Activated T-helper 17 cell treated with anti-CD3 and anti-CD28 coated beads, Interleukin-2, amount 50 U/mL, for 72 hours (primary cell): ENCODE data around the gene VSIG8. TPM values are rescaled to one million over a fixed set of nuclear protein-coding genes. Genes with fewer than 3 reads are reported as not detected.

Experiments
- ATAC-seq: fragments of 150-1000 bp; cut with Tn5 transposase; replicated peaks from 2 replicates; pipeline ENCODE4 v1.10.0; 2021; ENCODE audit warnings: mild to moderate bottlenecking, moderate library complexity
- H3K27ac Mint-ChIP-seq: one replicate; pipeline ENCODE4 v1.8.0; 2022; ENCODE audit warnings: mixed read lengths
- H3K27me3 Mint-ChIP-seq: one replicate; pipeline ENCODE4 v1.8.0; 2022; ENCODE audit warnings: mixed read lengths
- H3K36me3 Mint-ChIP-seq: one replicate; pipeline ENCODE4 v1.8.0; 2022; ENCODE audit warnings: low read depth, mild to moderate bottlenecking, mixed read lengths
- H3K4me1 Mint-ChIP-seq: one replicate; pipeline ENCODE4 v1.8.0; 2022; ENCODE audit warnings: mixed read lengths
- H3K4me3 Mint-ChIP-seq: one replicate; pipeline ENCODE4 v1.8.0; 2022; ENCODE audit warnings: mild to moderate bottlenecking, mixed read lengths
- H3K9me3 Mint-ChIP-seq: one replicate; pipeline ENCODE4 v1.8.0; 2022; ENCODE audit warnings: mixed read lengths
- total RNA-seq, 2 donors: library from RNA; stranded (reverse); gene quantifications; one replicate each; pipeline ENCODE4 v1.2.3, GENCODE V29; 2022

VSIG8 gene
- total RNA-seq, 2 donors from 2014 or later, result 0.26 TPM; not detected in 1

DNA sequence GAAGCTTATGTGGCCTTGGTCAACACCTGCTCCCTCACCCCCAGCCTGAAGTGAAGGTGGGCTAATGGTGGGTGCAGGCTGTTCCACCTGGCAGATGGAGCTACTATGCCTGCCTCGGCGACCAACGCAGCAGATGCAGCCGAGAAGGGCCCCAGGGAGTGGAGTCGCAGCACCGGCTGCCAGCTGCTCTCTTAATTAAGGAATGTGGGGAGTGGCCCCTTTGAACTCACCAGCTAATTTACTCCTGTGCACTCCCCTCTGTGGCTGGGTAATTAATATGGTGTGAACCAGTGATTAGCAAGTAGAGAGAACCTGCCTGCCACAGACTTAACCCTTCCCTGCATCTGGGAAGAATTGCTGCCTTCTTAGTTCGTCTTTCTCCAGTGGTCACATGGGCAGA, 39.1 kb downstream of the VSIG8 start:
- Mint-ChIP-seq H3K27me3 (peaks cover 3% of the 10 kb centered on the region), H3K9me3 (no peaks in the 10 kb centered on the region), H3K27ac (no peak overlapping the region), H3K4me1 (peaks cover 26% of the 10 kb centered on the region), H3K4me3 (no peak overlapping the region), H3K36me3 (no peaks in the 10 kb centered on the region)
- no peak for ATAC-seq

DNA sequence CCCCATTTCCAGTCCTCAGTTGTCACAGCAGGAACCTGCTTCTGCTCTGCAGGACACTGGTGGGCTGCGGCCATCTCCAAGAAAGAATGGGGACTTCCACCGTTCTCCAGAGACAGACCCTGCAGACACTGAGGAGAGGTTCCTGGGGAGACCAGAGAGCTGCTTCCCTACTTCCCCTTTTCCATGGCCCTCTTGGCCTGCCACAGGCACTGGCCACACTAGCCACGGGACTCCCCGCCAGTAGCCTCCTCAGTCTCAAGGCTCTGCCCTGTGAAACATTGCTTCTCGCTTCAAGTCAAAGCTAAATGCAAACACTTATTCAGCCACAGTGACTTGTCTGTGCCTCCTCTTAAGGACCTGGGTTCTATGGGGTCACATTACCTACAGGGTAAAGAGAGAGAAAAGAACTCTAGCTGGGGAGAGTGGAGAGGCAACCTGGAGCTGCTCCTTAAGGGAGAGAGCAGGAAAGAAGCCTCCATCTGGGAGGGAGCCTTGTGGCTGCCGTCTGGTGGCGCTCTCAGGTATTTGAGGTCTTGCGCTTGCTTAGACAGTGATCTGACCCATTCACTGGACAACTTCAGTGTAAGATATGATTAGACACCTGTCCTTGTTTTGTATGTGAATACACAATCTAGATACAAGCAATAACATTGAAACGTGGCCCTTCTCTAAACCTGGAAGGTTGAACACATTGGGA, 41.1 kb downstream of the VSIG8 start:
- no peaks in the 10 kb centered on the region for H3K9me3 Mint-ChIP-seq
- peaks cover 3% of the 10 kb centered on the region for H3K27me3 Mint-ChIP-seq
- H3K4me1 Mint-ChIP-seq, result peaks cover 15% of the 10 kb centered on the region
- peak; percentile 27 for ATAC-seq
- H3K27ac Mint-ChIP-seq, result no peak overlapping the region
- no peak overlapping the region for H3K4me3 Mint-ChIP-seq
- no peaks in the 10 kb centered on the region for H3K36me3 Mint-ChIP-seq

DNA sequence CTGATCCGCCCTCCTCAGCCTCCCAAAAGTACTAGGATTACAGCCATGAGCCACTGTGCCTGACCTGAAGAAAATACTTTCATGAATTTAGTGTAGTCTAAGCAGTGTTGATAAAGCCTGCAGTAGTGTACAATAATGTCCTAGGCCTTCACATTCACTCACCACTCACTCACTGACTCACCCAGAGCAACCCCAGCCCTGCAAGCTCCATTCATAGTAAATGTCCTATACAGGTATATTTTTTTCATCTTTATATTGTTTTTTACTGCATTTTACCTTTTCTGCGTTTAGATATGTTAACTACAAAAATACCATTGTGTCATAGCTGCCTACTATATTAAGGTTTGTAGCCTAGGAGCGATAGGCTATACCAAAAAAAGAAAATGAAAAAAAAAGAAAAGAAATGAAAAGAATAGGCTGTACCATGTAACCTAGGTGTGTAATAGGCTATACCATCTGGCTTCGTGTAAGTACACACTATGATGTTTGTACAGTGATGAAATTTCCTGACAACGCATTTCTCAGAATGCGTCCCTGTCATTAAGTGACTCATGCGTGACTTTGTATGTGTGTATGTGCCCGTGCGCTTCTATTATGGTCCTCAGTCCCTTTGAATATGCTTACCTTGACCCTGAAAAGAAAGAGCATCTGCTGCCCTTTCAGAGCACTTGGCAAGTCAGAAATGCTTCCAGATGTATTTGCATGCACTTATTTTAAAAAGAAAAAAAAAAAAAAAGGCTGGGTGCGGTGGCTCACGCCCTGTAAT, 45.0 kb downstream of the VSIG8 start:
- ATAC-seq, result no peak
- Mint-ChIP-seq H3K36me3 (no peaks in the 10 kb centered on the region), H3K4me1 (no peaks in the 10 kb centered on the region), H3K27me3 (peaks cover 3% of the 10 kb centered on the region), H3K27ac (no peak overlapping the region), H3K4me3 (no peak overlapping the region), H3K9me3 (no peaks in the 10 kb centered on the region)

- Mint-ChIP-seq H3K36me3 (no peaks in the 10 kb centered on the region), H3K4me1 (no peaks in the 10 kb centered on the region), H3K9me3 (no peaks in the 10 kb centered on the region), H3K27ac (no peak overlapping the region), H3K4me3 (no peak overlapping the region), H3K27me3 (peaks cover 3% of the 10 kb centered on the region)
- ATAC-seq, result no peak
Measured at GRCh38 chr1:159815926-159816325, 46.5 kb downstream of the VSIG8 start.

DNA sequence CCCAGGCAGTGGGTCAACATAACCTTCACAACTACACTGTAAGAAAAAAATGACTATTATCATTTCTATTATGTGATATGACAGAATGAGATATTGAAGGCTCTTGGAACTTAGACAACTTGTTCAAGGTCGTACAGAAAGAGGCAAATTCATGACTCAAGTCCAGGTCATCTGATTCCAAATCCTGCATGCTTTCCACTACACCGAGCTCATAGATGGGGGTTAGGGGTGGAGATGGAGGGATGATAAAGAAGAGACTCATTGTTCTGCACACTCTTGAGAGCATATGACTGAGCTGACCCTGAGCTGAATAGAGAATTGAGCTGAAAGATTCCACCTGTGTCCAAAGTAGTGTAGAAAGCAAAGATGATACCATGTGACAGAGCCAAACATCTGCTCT, 57.5 kb downstream of the VSIG8 start:
- no peak overlapping the region for H3K27ac Mint-ChIP-seq
- H3K4me3 Mint-ChIP-seq, result no peak overlapping the region
- no peaks in the 10 kb centered on the region for H3K9me3 Mint-ChIP-seq
- ATAC-seq, result no peak
- H3K36me3 Mint-ChIP-seq, result no peaks in the 10 kb centered on the region
- peaks cover 9% of the 10 kb centered on the region for H3K27me3 Mint-ChIP-seq
- H3K4me1 Mint-ChIP-seq, result peaks cover 8% of the 10 kb centered on the region

Other genes with a start within 250 kb of the VSIG8 start
- gene CRP, start 148.1 kb downstream of the VSIG8 start, total RNA-seq, result not detected
- gene DUSP23, start 81.7 kb downstream of the VSIG8 start, total RNA-seq, result 10 to 100 TPM; 17.7 to 26.5 TPM
- gene FCRL6, start 60.3 kb downstream of the VSIG8 start, total RNA-seq, result not detected
- 1 to 10 TPM in 1 of 2 donors, under 1 TPM in 1; 0.30 to 1.2 TPM for gene SLAMF8, start 35.8 kb downstream of the VSIG8 start, total RNA-seq
- gene CFAP45, start 37.5 kb upstream of the VSIG8 start, total RNA-seq, result 1 to 10 TPM in 1 of 2 donors, under 1 TPM in 1; 0.78 to 3.6 TPM
- 100 to 1,000 TPM; 457 to 593 TPM for gene TAGLN2, start 62.9 kb upstream of the VSIG8 start, total RNA-seq
- not detected for gene IGSF9, start 83.0 kb upstream of the VSIG8 start, total RNA-seq
- gene SLAMF9, start 91.6 kb upstream of the VSIG8 start, total RNA-seq, result not detected
- gene PIGM, start 169.3 kb upstream of the VSIG8 start, total RNA-seq, result 1 to 10 TPM; 3.5 to 4.2 TPM
- not detected for gene KCNJ10, start 207.5 kb upstream of the VSIG8 start, total RNA-seq
- gene KCNJ9, start 218.9 kb upstream of the VSIG8 start, total RNA-seq, result under 1 TPM in 1 of 2 donors, not detected in 1; 0.13 TPM
- 10 to 100 TPM; 23.8 to 30.8 TPM for gene IGSF8, start 236.0 kb upstream of the VSIG8 start, total RNA-seq